WTC11 (cell line): Measurements from ENCODE around the gene RPL23.

ENCODE experiments used
- FOXJ3 ChIP-seq: sonication (generic); formaldehyde crosslinking; IDR thresholded peaks from 2 replicates; pipeline ENCODE4 v1.9.0; 2021; ENCODE audit warnings: missing genetic modification reagents, mild to moderate bottlenecking, borderline replicate concordance
- SP1 ChIP-seq: sonication (generic); formaldehyde crosslinking; conservative IDR thresholded peaks from 2 replicates; pipeline ENCODE4 v1.8.1; 2022; ENCODE audit warnings: missing genetic modification reagents
- TF ChIP-seq, protein P1 (sequence below): sonication (generic); formaldehyde crosslinking; IDR thresholded peaks from 2 replicates; pipeline ENCODE4 v1.8.1; 2023; ENCODE audit warnings: mild to moderate bottlenecking, missing genetic modification reagents

DNA sequence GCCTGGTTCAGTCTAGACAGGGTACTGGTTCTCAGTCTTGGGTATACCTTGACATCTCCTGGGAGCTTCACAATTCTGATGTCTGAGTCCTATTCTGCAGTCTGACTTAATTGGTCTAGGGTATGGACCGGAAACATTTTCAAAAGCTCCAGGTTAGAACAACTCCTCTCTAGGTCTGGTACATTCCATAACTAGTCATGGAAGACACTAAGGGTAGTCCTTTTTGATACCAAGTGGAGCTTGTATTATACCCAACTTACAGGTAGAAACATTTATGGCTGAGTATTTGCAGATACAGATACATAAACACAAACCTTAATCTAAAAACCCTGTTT is 5.0 kb downstream of the RPL23 start:
- TF ChIP-seq FOXJ3 (CRISPR knock-in tag) (no peak), SP1 (no peak)
- TF ChIP-seq, protein P1, sequence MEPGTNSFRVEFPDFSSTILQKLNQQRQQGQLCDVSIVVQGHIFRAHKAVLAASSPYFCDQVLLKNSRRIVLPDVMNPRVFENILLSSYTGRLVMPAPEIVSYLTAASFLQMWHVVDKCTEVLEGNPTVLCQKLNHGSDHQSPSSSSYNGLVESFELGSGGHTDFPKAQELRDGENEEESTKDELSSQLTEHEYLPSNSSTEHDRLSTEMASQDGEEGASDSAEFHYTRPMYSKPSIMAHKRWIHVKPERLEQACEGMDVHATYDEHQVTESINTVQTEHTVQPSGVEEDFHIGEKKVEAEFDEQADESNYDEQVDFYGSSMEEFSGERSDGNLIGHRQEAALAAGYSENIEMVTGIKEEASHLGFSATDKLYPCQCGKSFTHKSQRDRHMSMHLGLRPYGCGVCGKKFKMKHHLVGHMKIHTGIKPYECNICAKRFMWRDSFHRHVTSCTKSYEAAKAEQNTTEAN = no peak
